GM23338 (cell line): ENCODE data around the gene COX4I2. TPM values are rescaled to one million over a fixed set of nuclear protein-coding genes. Genes with fewer than 3 reads are reported as not detected.

Experiments
- ATAC-seq: fragments of 200-7000 bp; cut with Tn5 transposase; 3 replicates; pipeline ENCODE4 v1.9.1; 2020
- DNase-seq: peaks from one replicate; pipeline ENCODE4 v3.0.0-alpha.2; 2015; ENCODE audit warnings: low spot score
- H2AFZ ChIP-seq: fragments of 200-600 bp; sonication (generic); 2 replicates; pipeline ENCODE4 v1.8.0; 2016; ENCODE audit warnings: antibody characterized with exemption, mild to moderate bottlenecking, moderate library complexity
- H3F3A ChIP-seq: fragments of 200-600 bp; sonication (generic); replicated peaks from 2 replicates; pipeline ENCODE4 v1.8.0; 2017; ENCODE audit warnings: antibody characterized with exemption, mixed run types, low read depth
- H3K27ac ChIP-seq: fragments of 200-600 bp; sonication (generic); 2 replicates; pipeline ENCODE4 v1.6.1; 2016; ENCODE audit warnings: low read depth
- H3K27me3 ChIP-seq: fragments of 200-600 bp; sonication (generic); 2 replicates; pipeline ENCODE4 v1.8.0; 2016; ENCODE audit warnings: mild to moderate bottlenecking, mixed run types, moderate library complexity; ENCODE audit not compliant: insufficient read depth
- H3K36me3 ChIP-seq: fragments of 200-600 bp; sonication (generic); 2 replicates; pipeline ENCODE4 v1.8.0; 2016; ENCODE audit warnings: mild to moderate bottlenecking; ENCODE audit not compliant: insufficient read depth
- H3K4me1 ChIP-seq: fragments of 200-600 bp; sonication (generic); 2 replicates; pipeline ENCODE4 v1.8.0; 2016; ENCODE audit warnings: mild to moderate bottlenecking, moderate library complexity; ENCODE audit not compliant: insufficient read depth
- H3K4me2 ChIP-seq: fragments of 200-600 bp; sonication (generic); 2 replicates; pipeline ENCODE4 v1.7.1; 2017; ENCODE audit warnings: mixed run types
- H3K4me3 ChIP-seq: fragments of 200-600 bp; sonication (generic); 2 replicates; pipeline ENCODE4 v1.6.1; 2016; ENCODE audit warnings: mixed run types
- H3K79me2 ChIP-seq: fragments of 200-600 bp; sonication (generic); replicated peaks from 2 replicates; pipeline ENCODE4 v1.8.0; 2017; ENCODE audit warnings: mild to moderate bottlenecking; ENCODE audit not compliant: insufficient read depth
- H3K9me2 ChIP-seq: fragments of 200-600 bp; sonication (generic); 2 replicates; pipeline ENCODE4 v1.8.0; 2017; ENCODE audit not compliant: insufficient read depth
- H4K20me1 ChIP-seq: fragments of 200-600 bp; sonication (generic); replicated peaks from 2 replicates; pipeline ENCODE4 v1.8.0; 2017; ENCODE audit warnings: mild to moderate bottlenecking; ENCODE audit not compliant: insufficient read depth
- H3K27ac Mint-ChIP-seq: 2 replicates; pipeline ENCODE4 v1.8.0; 2020; ENCODE audit warnings: inconsistent platforms, mild to moderate bottlenecking, moderate library complexity, mixed read lengths
- H3K27me3 Mint-ChIP-seq: 3 replicates; pipeline ENCODE4 v1.8.0; 2022; ENCODE audit warnings: low read depth, mild to moderate bottlenecking, moderate library complexity, mixed read lengths, inconsistent platforms; ENCODE audit not compliant: insufficient read depth, poor library complexity
- H3K36me3 Mint-ChIP-seq: 3 replicates; pipeline ENCODE4 v1.8.0; 2021; ENCODE audit warnings: low read depth, mild to moderate bottlenecking, inconsistent platforms, moderate library complexity, mixed read lengths
- H3K4me1 Mint-ChIP-seq: 3 replicates; pipeline ENCODE4 v1.8.0; 2020; ENCODE audit warnings: mild to moderate bottlenecking, inconsistent platforms, mixed read lengths
- H3K4me3 Mint-ChIP-seq: 3 replicates; pipeline ENCODE4 v1.8.0; 2021; ENCODE audit warnings: moderate library complexity, mild to moderate bottlenecking, inconsistent platforms, mixed read lengths
- H3K9me3 Mint-ChIP-seq: 3 replicates; pipeline ENCODE4 v1.8.0; 2020; ENCODE audit warnings: moderate library complexity, mild to moderate bottlenecking, inconsistent platforms, mixed read lengths
- CREB1 ChIP-seq: fragments of 250-450 bp; sonication (Bioruptor Pico); IDR thresholded peaks from 2 replicates; pipeline ENCODE4 v1.5.0; 2020; ENCODE audit warnings: low read depth, mild to moderate bottlenecking, moderate library complexity
- NANOG ChIP-seq: IDR thresholded peaks from 2 replicates; pipeline ENCODE4 v1.6.1; 2016; ENCODE audit warnings: antibody characterized with exemption, borderline replicate concordance
- ZNF331 ChIP-seq: fragments of 250-450 bp; sonication (Bioruptor Pico); IDR thresholded peaks from 2 replicates; pipeline ENCODE4 v1.5.0; 2020; ENCODE audit warnings: low read depth, mild to moderate bottlenecking, moderate library complexity
- ZNF462 ChIP-seq: fragments of 250-450 bp; sonication (Bioruptor Pico); IDR thresholded peaks from 2 replicates; pipeline ENCODE4 v1.5.0; 2020; ENCODE audit warnings: mild to moderate bottlenecking, moderate library complexity
- polyA plus RNA-seq: library from polyadenylated mRNA; unstranded; fragments of >200 nt; fragmentation: Nextera tagmentation; extraction: Ambion mirVana; gene quantifications from 2 replicates; pipeline ENCODE4 v1.2.1, GENCODE V29; 2016
- total RNA-seq: library from RNA; depleted of rRNA; stranded (reverse); fragments of >200 nt; shearing (Covaris generic); gene quantifications from 2 replicates; pipeline ENCODE4 v1.2.3, GENCODE V29; 2014

The COX4I2 gene
- total and polyA plus RNA-seq, 2 experiments from 2014 or later, result 0.63 TPM; not detected in 1

- no peak for TF ChIP-seq ZNF462
Observed at GRCh38 chr20:31652917-31653396, 15.2 kb downstream of the COX4I2 start (continued).

- DNase-seq, result no peak
- Mint-ChIP-seq H3K27me3 (peaks cover 7% of the 10 kb centered on the region), H3K4me3 (no peak overlapping the region), H3K9me3 (no peaks in the 10 kb centered on the region; the same call in 2 of the 3 replicates), H3K4me1 (no peaks in the 10 kb centered on the region), H3K27ac (no peak overlapping the region), H3K36me3 (no peaks in the 10 kb centered on the region)
- Histone ChIP-seq H3K36me3 (no peaks in the 10 kb centered on the region), H3K27ac (no peak overlapping the region; the same call in 1 of the 2 replicates), H3K4me3 (no peak overlapping the region), H4K20me1 (0 out of 2 replicates have a peak, but pooled peaks cover 4% of the 10 kb centered on the region), H3K4me1 (no peaks in the 10 kb centered on the region), H2AFZ (no peak overlapping the region), H3K9me2 (no peaks in the 10 kb centered on the region), H3K27me3 (no peaks in the 10 kb centered on the region), H3F3A (peaks cover 9% of the 10 kb centered on the region), H3K79me2 (no peaks in the 10 kb centered on the region), H3K4me2 (no peak overlapping the region)
- TF ChIP-seq ZNF331 (CRISPR knock-in tag) (no peak), CREB1 (no peak), NANOG (no peak)
- no peak for ATAC-seq
Observed at GRCh38 chr20:31653561-31653960, 15.8 kb downstream of the COX4I2 start.

- DNase-seq (no peak), ATAC-seq (no peak)
- no peaks in the 10 kb centered on the region for H3K4me1 Mint-ChIP-seq
- H3K4me3 Mint-ChIP-seq, result no peak overlapping the region
- Histone ChIP-seq H3K4me3 (no peak overlapping the region), H3K27me3 (no peaks in the 10 kb centered on the region), H3K4me1 (no peaks in the 10 kb centered on the region), H2AFZ (no peak overlapping the region), H3F3A (peaks cover 9% of the 10 kb centered on the region), H4K20me1 (0 out of 2 replicates have a peak, but pooled peaks cover 4% of the 10 kb centered on the region), H3K4me2 (no peak overlapping the region), H3K27ac (no peak overlapping the region), H3K36me3 (no peaks in the 10 kb centered on the region), H3K79me2 (no peaks in the 10 kb centered on the region), H3K9me2 (no peaks in the 10 kb centered on the region)
- TF ChIP-seq ZNF331 (CRISPR knock-in tag), result no peak
- no peaks in the 10 kb centered on the region; the same call in 2 of the 3 replicates for H3K9me3 Mint-ChIP-seq
- H3K36me3 Mint-ChIP-seq, result no peaks in the 10 kb centered on the region
- H3K27me3 Mint-ChIP-seq, result peaks cover 9% of the 10 kb centered on the region
- H3K27ac Mint-ChIP-seq, result no peak overlapping the region
Observed at GRCh38 chr20:31654534-31654933, 16.8 kb downstream of the COX4I2 start.
